Thymus (tissue), 11 donors: Measurements from ENCODE around the gene CNIH2. TPM values are rescaled to one million over a fixed set of nuclear protein-coding genes. Genes with fewer than 3 reads are reported as not detected.

ENCODE experiments used
- DNase-seq, 9 donors: peaks; one replicate each; pipeline ENCODE4 v3.0.0-alpha.2; 2013; ENCODE audit warnings: low spot score in 9 of 9, low read depth in 6 of 9, missing footprints in 1 of 9
- H3K27ac ChIP-seq, 2 donors: one replicate each; pipeline ENCODE4 v1.5.1; 2013; ENCODE audit warnings: control low read depth in 1 of 2, low read depth in 1 of 2, low read length in 1 of 2, mild to moderate bottlenecking in 1 of 2, moderate library complexity in 1 of 2
- H3K27me3 ChIP-seq, 2 donors: one replicate each; pipeline ENCODE4 v1.5.1; 2013; ENCODE audit warnings: low read length in 1 of 2; ENCODE audit not compliant: control insufficient read depth in 2 of 2, insufficient read depth in 1 of 2
- H3K36me3 ChIP-seq, 2 donors: one replicate each; pipeline ENCODE4 v1.5.1; 2013; ENCODE audit warnings: low read length in 1 of 2, mild to moderate bottlenecking in 1 of 2, moderate library complexity in 1 of 2; ENCODE audit not compliant: control insufficient read depth in 2 of 2, insufficient read depth in 2 of 2
- H3K4me1 ChIP-seq, 2 donors: one replicate each; pipeline ENCODE4 v1.5.1; 2013; ENCODE audit warnings: low read length in 2 of 2; ENCODE audit not compliant: control insufficient read depth in 2 of 2, insufficient read depth in 2 of 2
- H3K4me3 ChIP-seq, 2 donors: one replicate each; pipeline ENCODE4 v1.5.1; 2013; ENCODE audit warnings: low read length in 2 of 2, control low read depth in 1 of 2, mild to moderate bottlenecking in 1 of 2
- H3K9me3 ChIP-seq, 2 donors: one replicate each; pipeline ENCODE4 v1.5.1; 2013; ENCODE audit warnings: low read length in 1 of 2, mild to moderate bottlenecking in 1 of 2; ENCODE audit not compliant: control insufficient read depth in 2 of 2, insufficient read depth in 1 of 2
- WGBS: extraction: QIAGEN DNeasy Blood & Tissue Kit; methylation state at CpG from one replicate; pipeline ENCODE4 v1.1.7; 2013; 5-methylcytosine and 5-hydroxymethylcytosine counted together
- polyA plus RNA-seq: library from polyadenylated mRNA; stranded (reverse); fragments of 200-250 nt; gene quantifications from one replicate; pipeline ENCODE4 v1.2.3, GENCODE V29; 2013
- total RNA-seq: library from RNA; stranded (reverse); fragments of 120-200 nt; gene quantifications from one replicate; pipeline ENCODE4 v1.2.4, GENCODE V29; 2013
- donor health status: healthy.

CNIH2 gene
- total and polyA plus RNA-seq, 2 donors = 1.6 TPM

DNA sequence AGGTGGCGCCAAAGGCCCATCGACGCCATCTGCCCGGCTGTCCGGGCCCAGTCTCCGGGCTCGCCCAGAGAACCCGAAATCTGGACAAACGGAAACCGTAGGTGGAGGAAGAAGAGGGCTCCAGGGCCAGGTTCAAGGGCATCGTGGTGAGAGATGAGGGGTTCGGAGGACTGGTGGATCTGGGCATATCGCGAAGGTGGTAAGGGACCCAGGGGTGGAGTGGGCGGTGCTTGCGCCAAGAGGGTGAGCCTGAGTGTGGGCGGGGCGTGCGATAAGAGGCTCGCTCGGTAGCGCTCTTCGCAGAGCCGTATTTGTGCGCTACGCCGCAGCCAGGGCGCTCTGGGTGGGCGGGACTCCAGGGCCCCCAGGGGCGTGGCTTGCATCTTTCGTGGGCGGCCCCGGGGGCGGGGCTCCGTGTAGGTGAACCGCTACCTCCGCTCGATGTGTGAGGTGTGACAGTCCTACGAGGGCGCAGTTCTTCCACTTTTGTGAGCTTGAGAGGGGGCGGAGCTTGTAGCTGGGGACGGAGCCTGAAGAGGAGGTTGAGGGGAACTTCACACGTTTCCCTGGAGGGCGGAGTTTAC, 34.1 kb downstream of the CNIH2 start:
- H3K4me1 ChIP-seq = peaks cover 24 to 58% of the 10 kb centered on the region in 2 donors

DNA sequence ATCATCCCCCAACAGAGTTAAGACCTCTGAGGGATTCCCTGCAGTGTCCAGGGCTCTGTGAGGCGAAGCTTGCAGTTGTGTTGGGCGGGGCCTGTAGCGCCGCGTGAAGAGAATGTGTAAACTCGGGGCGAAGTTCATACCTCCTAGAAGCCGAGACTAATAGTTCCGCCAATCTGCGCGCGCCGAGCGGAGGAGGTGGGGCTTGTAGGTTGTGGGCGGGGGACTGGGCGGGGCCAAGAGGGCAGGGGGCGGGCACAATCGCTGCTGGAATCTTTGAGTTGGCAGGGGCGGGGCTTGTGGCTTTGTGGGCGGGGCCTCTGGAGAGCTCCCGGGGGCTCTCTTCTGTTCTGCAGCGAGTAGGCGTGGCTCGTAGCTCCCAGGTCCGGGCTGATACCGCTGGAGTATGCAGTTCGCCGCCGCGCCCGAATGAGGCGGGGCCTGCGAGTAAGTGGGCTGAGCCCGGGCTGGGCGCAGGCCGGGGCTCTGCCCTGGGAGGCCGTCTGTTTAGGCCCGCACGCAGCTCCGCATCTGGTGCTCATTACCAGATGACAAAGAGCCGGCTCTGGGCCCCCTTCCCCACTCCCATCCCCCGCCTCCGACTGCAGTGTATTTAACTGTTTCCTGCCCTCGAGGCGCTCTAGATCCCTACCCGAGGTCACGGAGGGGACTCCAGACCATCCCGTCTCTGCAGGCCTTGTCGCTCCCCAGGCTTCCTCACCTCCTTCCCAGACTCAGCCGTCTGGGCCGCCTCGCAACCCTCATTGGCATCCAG, 34.8 kb downstream of the CNIH2 start:
- Histone ChIP-seq H3K9me3 (peaks cover 0 to 11% of the 10 kb centered on the region in 2 donors), H3K27ac (peak overlapping the region; percentile 97 to 99), H3K4me3 (peak overlapping the region; percentile 58 to 61), H3K4me1 (peaks cover 27 to 64% of the 10 kb centered on the region in 2 donors), H3K36me3 (no peaks in the 10 kb centered on the region), H3K27me3 (peaks cover 0 to 6% of the 10 kb centered on the region in 2 donors)
- 4% methylated on average over 52 of the region's 52 CpGs for WGBS
- DNase-seq = peak; percentile 89 to 99 (median 97)

More for the DNA sequence above, 34.1 kb downstream of the CNIH2 start:
- Histone ChIP-seq H3K27me3 (peaks cover 0 to 6% of the 10 kb centered on the region in 2 donors), H3K9me3 (peaks cover 0 to 11% of the 10 kb centered on the region in 2 donors), H3K36me3 (no peaks in the 10 kb centered on the region), H3K27ac (peak overlapping the region; percentile 97 to 99), H3K4me3 (peak overlapping the region; percentile 58 to 61)
- DNase-seq = peak; percentile 93 to 99 (median 97)
- WGBS = under 1% methylated on average over 44 of the region's 44 CpGs

DNA sequence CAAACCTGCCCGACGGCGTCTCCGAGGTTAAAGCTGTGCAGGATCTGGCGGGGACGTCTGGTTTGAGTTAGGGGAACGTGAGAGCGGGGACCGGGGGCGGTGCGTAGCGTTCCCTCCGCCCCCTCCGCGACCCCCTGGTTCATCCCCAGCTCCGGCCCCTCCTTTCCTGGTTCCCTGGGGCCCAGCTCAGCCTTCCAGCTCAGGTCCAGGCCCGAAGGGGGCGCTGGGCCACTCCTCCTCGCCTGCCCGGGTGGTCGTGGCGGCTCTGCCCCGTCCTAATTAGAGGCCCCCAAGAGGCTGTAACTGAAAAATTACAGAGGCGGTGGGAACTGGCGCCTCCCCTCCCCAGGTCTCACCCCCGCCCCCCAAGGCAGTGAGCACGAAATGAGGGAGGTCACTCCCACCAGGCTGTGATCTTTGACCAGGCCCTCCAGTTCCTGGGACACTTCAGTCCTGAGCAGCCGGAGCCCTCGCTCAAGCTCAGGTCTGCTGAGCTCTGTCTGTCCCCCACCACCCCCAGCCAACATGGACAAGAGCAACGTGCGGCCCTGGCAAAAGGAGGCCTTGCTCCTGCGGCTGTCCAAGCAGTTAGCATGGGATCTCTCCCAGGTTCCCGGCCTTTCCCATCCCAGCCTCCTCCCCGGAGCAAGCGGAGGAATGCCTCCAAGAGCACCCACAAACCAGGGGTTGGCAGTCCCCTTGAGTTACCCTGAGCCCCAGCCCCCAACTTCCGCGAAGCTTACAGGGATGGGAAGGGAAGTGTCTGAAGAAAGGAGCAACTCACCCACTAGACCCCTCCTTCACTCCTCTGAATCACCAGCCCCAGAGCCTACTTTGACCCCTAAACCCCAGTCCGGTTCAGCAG, 35.6 kb downstream of the CNIH2 start:
- Histone ChIP-seq H3K27ac (peak overlapping the region; percentile 97 to 99), H3K4me1 (peaks cover 34 to 73% of the 10 kb centered on the region in 2 donors), H3K27me3 (peaks cover 0 to 6% of the 10 kb centered on the region in 2 donors), H3K9me3 (peaks cover 0 to 14% of the 10 kb centered on the region in 2 donors), H3K36me3 (no peaks in the 10 kb centered on the region), H3K4me3 (peak overlapping the region; percentile 41 to 50)
- WGBS = 70% methylated on average over 38 of the region's 38 CpGs
- DNase-seq = peak in 2 of 9 donors; percentile 42 to 59

DNA sequence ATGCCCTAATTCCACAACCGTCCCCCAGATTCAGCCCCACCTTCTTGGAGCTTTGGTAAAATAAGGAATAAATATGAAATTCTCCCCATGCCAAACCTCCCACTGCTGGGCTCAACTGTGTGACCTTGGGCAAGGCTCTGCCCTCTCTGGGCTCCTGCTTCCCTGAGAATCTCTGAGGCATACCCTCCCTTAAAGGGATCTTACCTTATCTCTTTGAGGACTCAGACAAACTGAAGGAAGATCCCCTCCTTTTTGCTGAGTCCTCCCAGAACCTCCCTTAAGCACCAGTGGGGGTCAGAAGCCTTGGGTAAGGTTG, 36.2 kb downstream of the CNIH2 start:
- Histone ChIP-seq H3K27ac (peak overlapping the region in 1 of 2 donors; percentile 99), H3K36me3 (no peaks in the 10 kb centered on the region), H3K9me3 (peaks cover 0 to 14% of the 10 kb centered on the region in 2 donors), H3K4me3 (peak overlapping the region in 1 of 2 donors; percentile 50), H3K27me3 (peaks cover 0 to 6% of the 10 kb centered on the region in 2 donors), H3K4me1 (peaks cover 40 to 78% of the 10 kb centered on the region in 2 donors)
- WGBS = 96% methylated on average over 1 of the region's 1 CpG
- no peak for DNase-seq

DNA sequence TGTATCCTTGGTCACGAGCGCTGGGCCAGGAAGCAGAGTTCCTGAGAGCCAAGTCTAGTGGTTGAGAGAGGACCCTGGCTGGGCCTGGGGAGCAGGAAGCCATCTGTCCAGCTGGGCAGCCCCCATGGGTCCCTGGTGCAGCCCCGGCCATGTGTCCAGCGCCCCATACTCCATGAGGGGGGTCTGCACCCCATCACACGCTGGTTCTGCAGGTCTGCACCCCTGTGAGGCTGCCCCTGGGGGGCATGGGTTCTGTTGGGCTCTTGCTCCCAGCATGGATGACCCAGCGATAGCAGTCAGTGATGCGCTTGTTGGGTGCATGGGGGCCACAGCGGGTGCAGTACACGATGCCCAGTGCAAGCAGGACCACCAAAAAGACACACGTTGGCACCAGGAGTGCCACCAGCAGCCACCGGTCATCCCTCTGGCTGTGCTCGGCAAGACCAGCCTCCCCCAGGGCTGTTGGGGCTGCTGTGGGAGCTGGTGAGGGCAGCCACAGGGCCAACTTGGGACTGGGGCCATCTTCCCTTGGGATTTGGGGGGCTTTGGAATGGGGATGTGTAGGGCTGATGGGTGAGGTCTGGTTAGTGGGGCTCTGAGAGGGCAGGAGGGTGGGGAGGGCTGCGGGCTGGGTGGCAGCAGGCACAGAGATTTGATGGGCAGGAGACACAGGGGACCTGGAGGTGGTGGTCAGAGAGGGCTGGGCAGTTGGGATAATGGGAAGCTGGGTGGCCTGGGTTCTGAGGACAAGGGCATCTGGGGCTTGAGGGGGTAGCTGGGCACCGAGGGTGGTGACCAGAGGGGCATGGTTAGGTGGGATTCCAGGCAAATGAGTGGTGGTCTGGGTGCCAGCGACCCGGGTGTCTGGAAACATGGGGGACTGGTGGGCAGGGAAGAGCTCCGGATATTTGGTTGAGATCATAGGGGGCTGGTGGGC, 36.9 kb downstream of the CNIH2 start:
- Histone ChIP-seq H3K27ac (peak overlapping the region in 1 of 2 donors; percentile 99), H3K4me1 (peaks cover 44 to 83% of the 10 kb centered on the region in 2 donors), H3K27me3 (peaks cover 0 to 5% of the 10 kb centered on the region in 2 donors), H3K36me3 (no peaks in the 10 kb centered on the region), H3K4me3 (peak overlapping the region in 1 of 2 donors; percentile 50), H3K9me3 (peaks cover 0 to 14% of the 10 kb centered on the region in 2 donors)
- DNase-seq = no peak
- WGBS = 96% methylated on average over 17 of the region's 17 CpGs

DNA sequence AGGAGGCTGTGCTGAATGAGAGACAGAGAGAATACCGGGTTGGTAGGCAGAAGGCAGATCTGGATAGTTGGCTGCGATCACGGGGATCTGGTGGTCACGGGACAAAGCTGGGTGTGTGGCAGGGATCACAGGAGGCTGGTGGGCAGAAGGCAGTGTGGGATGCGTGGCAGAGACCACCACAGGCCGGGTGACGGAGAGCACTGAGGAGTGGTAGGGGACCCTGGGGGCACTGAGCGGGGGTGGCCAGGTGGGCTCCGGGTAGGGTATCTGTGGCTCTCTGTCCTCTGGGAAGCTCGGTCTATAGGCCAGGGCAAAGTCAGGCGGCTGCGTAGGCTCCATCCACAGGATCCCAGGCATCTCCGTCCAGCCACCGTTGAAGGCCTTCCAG, 37.5 kb downstream of the CNIH2 start:
- Histone ChIP-seq H3K4me3 (peak overlapping the region in 1 of 2 donors; percentile 50), H3K36me3 (no peaks in the 10 kb centered on the region), H3K4me1 (peaks cover 44 to 83% of the 10 kb centered on the region in 2 donors), H3K27ac (peak overlapping the region; percentile 20 to 99), H3K9me3 (peaks cover 0 to 14% of the 10 kb centered on the region in 2 donors), H3K27me3 (peaks cover 0 to 2% of the 10 kb centered on the region in 2 donors)
- 97% methylated on average over 14 of the region's 14 CpGs for WGBS
- DNase-seq = no peak

DNA sequence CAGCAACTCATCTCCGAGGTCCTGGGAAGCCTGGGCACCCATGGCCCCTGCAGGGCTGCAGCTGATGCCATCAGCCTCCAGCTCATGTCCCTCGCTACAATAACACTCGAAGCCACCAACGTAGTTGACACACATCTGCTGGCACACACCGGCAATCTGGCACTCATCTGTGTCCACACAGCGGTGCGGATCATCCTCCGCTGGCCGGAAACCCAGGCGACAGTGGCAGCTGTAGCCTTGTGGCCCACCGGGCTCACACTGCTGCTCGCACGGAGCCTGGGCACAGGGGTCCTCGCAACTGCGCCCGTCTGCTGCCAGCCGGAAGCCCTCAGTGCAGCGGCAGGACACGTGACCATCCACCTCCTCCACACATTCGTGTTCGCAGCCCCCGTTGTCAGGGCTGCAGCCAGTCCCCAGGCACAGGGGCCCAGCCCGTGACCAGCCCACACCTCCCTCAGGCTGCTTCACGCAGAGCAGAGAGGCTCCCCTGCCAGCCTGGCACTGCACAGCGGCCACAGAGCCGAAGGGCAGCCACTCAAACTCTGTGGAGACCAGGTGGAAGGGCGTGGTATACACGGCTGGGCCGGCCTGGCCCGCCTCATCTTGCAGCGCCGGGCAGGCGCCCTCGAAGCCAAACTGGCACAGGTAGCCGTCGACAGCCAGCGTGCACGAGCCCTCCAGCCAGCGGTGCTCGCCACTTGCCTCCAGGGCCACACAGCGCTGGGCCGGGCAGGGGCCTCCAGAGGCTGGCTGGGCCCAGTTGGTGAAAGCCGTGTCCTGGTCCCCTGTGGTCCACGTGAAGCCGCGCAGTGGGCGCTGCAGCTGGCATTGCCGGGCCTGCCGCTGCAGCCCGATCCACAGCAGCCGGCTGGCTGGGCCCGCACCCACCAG, 38.2 kb downstream of the CNIH2 start:
- WGBS = 95% methylated on average over 52 of the region's 52 CpGs
- Histone ChIP-seq H3K4me3 (peak overlapping the region; percentile 43 to 50), H3K36me3 (no peaks in the 10 kb centered on the region), H3K27ac (peak overlapping the region; percentile 99 to 100), H3K4me1 (peaks cover 44 to 81% of the 10 kb centered on the region in 2 donors), H3K9me3 (peaks cover 0 to 14% of the 10 kb centered on the region in 2 donors), H3K27me3 (peaks cover 0 to 2% of the 10 kb centered on the region in 2 donors)
- DNase-seq = no peak
